ENCODE measurements around the gene RPA4. TPM values are rescaled to one million over a fixed set of nuclear protein-coding genes. Genes with fewer than 3 reads are reported as not detected.

The RPA4 gene
- total RNA-seq (2014; rRNA removed; shearing (Covaris generic)) (0.47 and 1.4 TPM in 2 replicates), polyA plus RNA-seq (2016; fragmentation: Nextera tagmentation; extraction: Ambion mirVana) (0.59 and 1.0 TPM in 2 replicates)
- long read RNA-seq: 0 reads

GRCh38 chrX:96883608-96884007 is at the start of gene RPA4:
TSS of gene RPA4 (plus strand) at chrX:96883908. CDS start at chrX:96884311, 403 bp downstream.
- Histone ChIP-seq H3K27me3 (ENCODE audit: insufficient read depth) (no peaks in the 10 kb centered on the region), H3K4me2 (no peak within 1 kb of the TSS), H2AFZ (no peak within 1 kb of the TSS), H3K4me3 (no peak within 1 kb of the TSS), H3F3A (replicated peaks; ENCODE audit: low read depth) (no peaks in the 10 kb centered on the region), H4K20me1 (replicated peaks; ENCODE audit: insufficient read depth) (no peaks in the 10 kb centered on the region), H3K27ac (ENCODE audit: low read depth) (no peak within 1 kb of the TSS), H3K36me3 (ENCODE audit: insufficient read depth) (no peaks in the 10 kb centered on the region), H3K9me2 (ENCODE audit: insufficient read depth) (no peaks in the 10 kb centered on the region), H3K4me1 (ENCODE audit: insufficient read depth) (no peaks in the 10 kb centered on the region), H3K79me2 (replicated peaks; ENCODE audit: insufficient read depth) (no peaks in the 10 kb centered on the region)
- no peaks in the 10 kb centered on the region for H3K9me3 Mint-ChIP-seq
- H3K4me1 Mint-ChIP-seq: peaks cover 4% of the 10 kb centered on the region; the same call in 1 of the 3 replicates
- no peak within 1 kb of the TSS for H3K27ac Mint-ChIP-seq
- DNase-seq (ENCODE audit: low spot score) (no peak), ATAC-seq (no peak)
- H3K4me3 Mint-ChIP-seq: no peak within 1 kb of the TSS
- TF ChIP-seq EZH2 (IDR thresholded peaks at IDR 0.05; ENCODE audit: low read depth, unreplicated experiment) (no peak), ZNF114 (CRISPR knock-in tag; IDR thresholded peaks at IDR 0.05) (no peak), ZNF331 (CRISPR knock-in tag; IDR thresholded peaks at IDR 0.05; ENCODE audit: low read depth) (no peak), ZNF462 (CRISPR knock-in tag; IDR thresholded peaks at IDR 0.05) (no peak), REST (IDR thresholded peaks at IDR 0.05; ENCODE audit: unreplicated experiment) (no peak), STAT1 (IDR thresholded peaks at IDR 0.05; ENCODE audit: unreplicated experiment) (no peak), CREB1 (CRISPR knock-in tag; IDR thresholded peaks at IDR 0.05; ENCODE audit: low read depth) (no peak), CTCF (conservative IDR thresholded peaks at IDR 0.05; ENCODE audit: low read depth in 2 of 2) (no peak), ETS1 (IDR thresholded peaks at IDR 0.05) (no peak), NANOG (IDR thresholded peaks at IDR 0.05; ENCODE audit: borderline replicate concordance) (no peak), JUNB (IDR thresholded peaks at IDR 0.05; ENCODE audit: unreplicated experiment) (no peak), EZH2phosphoT487 (IDR thresholded peaks at IDR 0.05; ENCODE audit: unreplicated experiment) (no peak), POLR2AphosphoS5 (IDR thresholded peaks at IDR 0.05; ENCODE audit: low read depth) (no peak)
- H3K36me3 Mint-ChIP-seq (ENCODE audit: low read depth): no peaks in the 10 kb centered on the region
- no peaks in the 10 kb centered on the region for H3K27me3 Mint-ChIP-seq (ENCODE audit: insufficient read depth, low read depth, poor library complexity)

Data from GM23338 (cell line).